GM12872 (cell line): Measurements from ENCODE around the gene RGL2.

ENCODE experiments used
- CTCF ChIP-seq: IDR thresholded peaks from 3 replicates; pipeline ENCODE4 v1.5.1; 2011; ENCODE audit warnings: low read depth, mild to moderate bottlenecking, low read length, moderate library complexity; ENCODE audit not compliant: insufficient read depth

Gene RGL2

GRCh38 chr6:33296797-33297405 lies 1.8 kb downstream of the RGL2 start:
- TF ChIP-seq CTCF = no peak

GRCh38 chr6:33295621-33296369 lies 2.9 kb downstream of the RGL2 start:
- TF ChIP-seq CTCF = no peak

- no peak for TF ChIP-seq CTCF
Observed at GRCh38 chr6:33294086-33294823, 4.5 kb downstream of the RGL2 start.

GRCh38 chr6:33292996-33293682 lies 5.6 kb downstream of the RGL2 start:
- no peak for TF ChIP-seq CTCF

GRCh38 chr6:33290459-33290858 lies 8.3 kb downstream of the RGL2 start:
- no peak for TF ChIP-seq CTCF

GRCh38 chr6:33289784-33290315 lies 8.9 kb downstream of the RGL2 start:
- TF ChIP-seq CTCF = no peak
